BJ (cell line): ENCODE measurements around the gene WIPI1. TPM values are rescaled to one million over a fixed set of nuclear protein-coding genes. Genes with fewer than 3 reads are reported as not detected.

Experiments
- CTCF ChIA-PET: fragments of 350-600 bp; formaldehyde crosslinking; extraction: SDS; loops from one replicate; lab custom pipeline; 2021; ENCODE audit warnings: antibody characterized with exemption, inconsistent platforms; lab: Yijun Ruan, JAX
- POLR2A ChIA-PET: fragments of 300-600 bp; sonication (Branson Sonifier 250); formaldehyde crosslinking; extraction: SDS; loops from one replicate; lab custom pipeline; 2021; ENCODE audit warnings: antibody characterized with exemption; lab: Charles Lee
- DNase-seq: peaks from one replicate; pipeline ENCODE4 v3.0.0-alpha.2; 2011; ENCODE audit warnings: low read depth
- H3K27me3 ChIP-seq: 2 replicates; pipeline ENCODE4 v1.6.0; 2011; ENCODE audit warnings: low read length; ENCODE audit not compliant: control insufficient read depth, insufficient read depth
- H3K36me3 ChIP-seq: 2 replicates; pipeline ENCODE4 v1.5.1; 2011; ENCODE audit warnings: low read length; ENCODE audit not compliant: control insufficient read depth, insufficient read depth
- H3K4me3 ChIP-seq: 2 replicates; pipeline ENCODE4 v1.5.1; 2011; ENCODE audit warnings: low read depth, mild to moderate bottlenecking, control low read depth, low read length
- CTCF ChIP-seq: IDR thresholded peaks from 2 replicates; pipeline ENCODE4 v1.5.1; 2011; ENCODE audit warnings: low read depth, mild to moderate bottlenecking, control low read depth, inconsistent platforms, low read length, moderate library complexity; ENCODE audit not compliant: insufficient read depth
- polyA plus RNA-seq: library from polyadenylated mRNA; depleted of rRNA; stranded (reverse); fragments of >200 nt; gene quantifications from 2 replicates; pipeline ENCODE4 v1.2.3, GENCODE V29; 2011

WIPI1 gene
- polyA plus RNA-seq, 1 experiment = 79.1 TPM

- no peak for TF ChIP-seq CTCF
- CTCF ChIA-PET = interaction anchor here (2.0 kb wide), 1 partner anchor 31 kb away, joined by 6 read pairs; no protein-coding TSS in a partner anchor
- DNase-seq = no peak
- H3K4me3 ChIP-seq = no peak overlapping the region
- H3K36me3 ChIP-seq = peaks cover 35% of the 10 kb centered on the region
- H3K27me3 ChIP-seq = no peaks in the 10 kb centered on the region
- POLR2A ChIA-PET = no interaction called here
Measured at GRCh38 chr17:68429881-68430280, 27.4 kb downstream of the WIPI1 start.

GRCh38 chr17:68428498-68429172 is 28.7 kb downstream of the WIPI1 start:
- H3K4me3 ChIP-seq = no peak overlapping the region
- H3K27me3 ChIP-seq = no peaks in the 10 kb centered on the region
- CTCF ChIA-PET = interaction anchor here (2.3 kb wide), 1 partner anchor 8 kb away, joined by 17 read pairs; no protein-coding TSS in a partner anchor
- DNase-seq = no peak
- H3K36me3 ChIP-seq = peaks cover 33% of the 10 kb centered on the region
- TF ChIP-seq CTCF = no peak
- POLR2A ChIA-PET = interaction anchor here (0.6 kb wide), 2 partner anchors 10 to 179 kb away, joined by 3 to 7 read pairs; no protein-coding TSS in a partner anchor

GRCh38 chr17:68427575-68427974 is 29.7 kb downstream of the WIPI1 start:
- CTCF ChIA-PET = interaction anchor here (1.2 to 2.3 kb wide), 2 partner anchors 9 to 13 kb away, joined by 5 to 17 read pairs; no protein-coding TSS in a partner anchor
- POLR2A ChIA-PET = no interaction called here
- Histone ChIP-seq H3K4me3 (no peak overlapping the region), H3K36me3 (peaks cover 31% of the 10 kb centered on the region), H3K27me3 (no peaks in the 10 kb centered on the region)
- no peak for DNase-seq
- no peak for TF ChIP-seq CTCF

- H3K36me3 ChIP-seq = peaks cover 21% of the 10 kb centered on the region
- no peaks in the 10 kb centered on the region for H3K27me3 ChIP-seq
- ChIA-PET POLR2A (no interaction called here), CTCF (interaction anchor here (1.8 to 2.3 kb wide), 2 partner anchors 10 to 27 kb away, joined by 6 to 17 read pairs; no protein-coding TSS in a partner anchor)
- no peak overlapping the region for H3K4me3 ChIP-seq
- TF ChIP-seq CTCF = no peak
- no peak for DNase-seq
Measured at GRCh38 chr17:68425979-68426378, 31.3 kb downstream of the WIPI1 start.

GRCh38 chr17:68424861-68425260 is 32.4 kb downstream of the WIPI1 start:
- H3K4me3 ChIP-seq = no peak overlapping the region
- TF ChIP-seq CTCF = no peak
- no peaks in the 10 kb centered on the region for H3K27me3 ChIP-seq
- CTCF ChIA-PET = interaction anchor here (0.8 to 1.8 kb wide), 6 partner anchors 11 to 165 kb away, joined by 3 to 8 read pairs (median 3); no protein-coding TSS in a partner anchor
- POLR2A ChIA-PET = no interaction called here
- no peak for DNase-seq
- peaks cover 16% of the 10 kb centered on the region for H3K36me3 ChIP-seq
